22Rv1 (cell line): Measurements from ENCODE around the gene TPRG1.

ENCODE experiments used
- H3K27ac ChIP-seq: fragments of 450-650 bp; 2 replicates; pipeline ENCODE4 v1.5.1; 2017
- CTCF ChIP-seq: fragments of 450-650 bp; IDR thresholded peaks from 2 replicates; pipeline ENCODE4 v1.5.1; 2017; ENCODE audit warnings: mild to moderate bottlenecking
- ZFX ChIP-seq: fragments of 450-650 bp; IDR thresholded peaks from 2 replicates; pipeline ENCODE4 v1.6.1; 2017; ENCODE audit warnings: antibody characterized with exemption, borderline replicate concordance

The TPRG1 gene

GRCh38 chr3:189292667-189293484, 121.1 kb downstream of the TPRG1 start:
- no peak overlapping the region for H3K27ac ChIP-seq

GRCh38 chr3:189294649-189295048, 122.9 kb downstream of the TPRG1 start:
- TF ChIP-seq ZFX (no peak), CTCF (no peak)
- H3K27ac ChIP-seq = no peak overlapping the region

More at GRCh38 chr3:189292667-189293484, 121.1 kb downstream of the TPRG1 start:
- TF ChIP-seq CTCF (no peak), ZFX (no peak)

GRCh38 chr3:189295089-189295488, 123.3 kb downstream of the TPRG1 start:
- TF ChIP-seq ZFX (no peak), CTCF (no peak)

GRCh38 chr3:189297932-189298331, 126.2 kb downstream of the TPRG1 start:
- TF ChIP-seq CTCF (no peak), ZFX (no peak)
- no peak overlapping the region for H3K27ac ChIP-seq

More at GRCh38 chr3:189295089-189295488, 123.3 kb downstream of the TPRG1 start:
- H3K27ac ChIP-seq = no peak overlapping the region

GRCh38 chr3:189298469-189299375, 127.0 kb downstream of the TPRG1 start:
- TF ChIP-seq CTCF = no peak
- TF ChIP-seq ZFX = no peak
- H3K27ac ChIP-seq = no peak overlapping the region

DNA sequence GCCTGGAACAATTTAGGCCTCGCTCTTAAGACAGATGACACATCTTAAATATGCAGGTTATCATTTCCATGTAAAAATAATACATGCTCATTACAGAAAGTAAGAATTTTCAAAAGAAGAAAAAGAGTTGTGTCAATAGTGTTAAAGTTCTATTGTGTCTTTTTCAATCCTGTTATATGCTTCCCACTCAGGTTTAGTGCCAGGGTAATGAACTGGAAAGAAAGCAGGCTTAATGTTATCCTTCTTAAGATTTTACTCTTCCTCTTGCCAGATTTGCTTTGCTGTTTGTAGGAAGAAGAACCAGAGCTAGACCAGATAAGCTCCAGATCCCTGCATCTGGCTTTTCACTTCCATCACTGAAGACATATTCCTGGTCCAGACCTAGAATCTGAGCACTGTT, 128.6 kb downstream of the TPRG1 start:
- no peak overlapping the region for H3K27ac ChIP-seq
- no peak for TF ChIP-seq ZFX
- no peak for TF ChIP-seq CTCF

- TF ChIP-seq ZFX (no peak), CTCF (no peak)
Measured at GRCh38 chr3:189301479-189301878, 129.7 kb downstream of the TPRG1 start.

More at GRCh38 chr3:189301479-189301878, 129.7 kb downstream of the TPRG1 start:
- H3K27ac ChIP-seq = no peak overlapping the region
